ENCODE data around the gene PSTPIP1.

PSTPIP1 gene

GRCh38 chr15:77027111-77027696, 32.3 kb downstream of the PSTPIP1 start:
- TF ChIP-seq POLR2A (IDR thresholded peaks at IDR 0.05; ENCODE audit: extremely low read depth, insufficient read length), result no peak
- TF ChIP-seq, protein P1, sequence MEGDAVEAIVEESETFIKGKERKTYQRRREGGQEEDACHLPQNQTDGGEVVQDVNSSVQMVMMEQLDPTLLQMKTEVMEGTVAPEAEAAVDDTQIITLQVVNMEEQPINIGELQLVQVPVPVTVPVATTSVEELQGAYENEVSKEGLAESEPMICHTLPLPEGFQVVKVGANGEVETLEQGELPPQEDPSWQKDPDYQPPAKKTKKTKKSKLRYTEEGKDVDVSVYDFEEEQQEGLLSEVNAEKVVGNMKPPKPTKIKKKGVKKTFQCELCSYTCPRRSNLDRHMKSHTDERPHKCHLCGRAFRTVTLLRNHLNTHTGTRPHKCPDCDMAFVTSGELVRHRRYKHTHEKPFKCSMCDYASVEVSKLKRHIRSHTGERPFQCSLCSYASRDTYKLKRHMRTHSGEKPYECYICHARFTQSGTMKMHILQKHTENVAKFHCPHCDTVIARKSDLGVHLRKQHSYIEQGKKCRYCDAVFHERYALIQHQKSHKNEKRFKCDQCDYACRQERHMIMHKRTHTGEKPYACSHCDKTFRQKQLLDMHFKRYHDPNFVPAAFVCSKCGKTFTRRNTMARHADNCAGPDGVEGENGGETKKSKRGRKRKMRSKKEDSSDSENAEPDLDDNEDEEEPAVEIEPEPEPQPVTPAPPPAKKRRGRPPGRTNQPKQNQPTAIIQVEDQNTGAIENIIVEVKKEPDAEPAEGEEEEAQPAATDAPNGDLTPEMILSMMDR (IDR thresholded peaks at IDR 0.05; ENCODE audit: low read depth, low read length), result no peak
- TF ChIP-seq, protein P2, sequence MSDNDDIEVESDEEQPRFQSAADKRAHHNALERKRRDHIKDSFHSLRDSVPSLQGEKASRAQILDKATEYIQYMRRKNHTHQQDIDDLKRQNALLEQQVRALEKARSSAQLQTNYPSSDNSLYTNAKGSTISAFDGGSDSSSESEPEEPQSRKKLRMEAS (IDR thresholded peaks at IDR 0.05; ENCODE audit: low read depth, low read length), result no peak
- TF ChIP-seq MYC (IDR thresholded peaks at IDR 0.05; ENCODE audit: low read depth, low read length), result no peak
- H3K4me3 ChIP-seq (ENCODE audit: low read depth, low read length), result no peak overlapping the region
- DNase-seq (ENCODE audit: low read depth), result no peak

GRCh38 chr15:77027697-77028450, 32.9 kb downstream of the PSTPIP1 start:
- no peak overlapping the region for H3K4me3 ChIP-seq (ENCODE audit: low read depth, low read length)
- TF ChIP-seq, protein P1 (IDR thresholded peaks at IDR 0.05; ENCODE audit: low read depth, low read length), result no peak
- no peak for TF ChIP-seq POLR2A (IDR thresholded peaks at IDR 0.05; ENCODE audit: extremely low read depth, insufficient read length)
- no peak for TF ChIP-seq MYC (IDR thresholded peaks at IDR 0.05; ENCODE audit: low read depth, low read length)
- TF ChIP-seq, protein P2 (IDR thresholded peaks at IDR 0.05; ENCODE audit: low read depth, low read length), result no peak
- DNase-seq (ENCODE audit: low read depth), result no peak

DNA sequence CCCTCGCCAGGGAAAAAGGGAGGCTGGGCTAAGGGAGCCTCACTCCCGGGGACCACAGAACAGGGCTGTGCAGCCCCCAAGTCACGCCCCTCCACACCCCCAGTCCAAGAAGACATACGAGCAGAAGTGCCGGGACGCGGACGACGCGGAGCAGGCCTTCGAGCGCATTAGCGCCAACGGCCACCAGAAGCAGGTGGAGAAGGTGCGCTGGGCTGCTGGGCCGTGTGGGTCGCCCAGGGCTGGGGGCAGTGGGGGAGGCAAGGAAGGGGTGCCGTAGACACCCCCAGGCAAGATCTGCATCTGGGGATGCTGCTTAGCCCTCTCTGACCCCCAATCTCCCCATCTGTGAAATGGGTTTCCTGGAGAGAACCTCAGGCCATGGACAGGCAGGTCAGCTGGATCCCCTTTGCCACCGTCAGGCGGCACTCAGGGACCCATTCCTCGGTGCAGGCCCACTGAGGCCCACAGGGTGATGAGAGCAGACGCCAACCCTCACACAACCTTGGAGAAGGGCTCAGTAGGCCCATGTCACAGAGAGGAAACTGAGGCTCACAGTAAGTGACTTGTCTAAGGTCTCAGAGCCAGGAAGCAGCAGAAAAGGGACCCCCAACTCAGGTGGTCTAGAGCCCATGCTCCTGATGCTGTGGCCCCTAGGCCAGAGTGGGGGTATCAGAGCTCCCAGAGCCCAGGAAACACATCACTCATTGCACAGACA, 33.7 kb downstream of the PSTPIP1 start:
- H3K4me3 ChIP-seq (ENCODE audit: low read depth, low read length), result no peak overlapping the region
- no peak for TF ChIP-seq MYC (IDR thresholded peaks at IDR 0.05; ENCODE audit: low read depth, low read length)
- TF ChIP-seq, protein P1 (IDR thresholded peaks at IDR 0.05; ENCODE audit: low read depth, low read length), result no peak
- TF ChIP-seq, protein P2 (IDR thresholded peaks at IDR 0.05; ENCODE audit: low read depth, low read length), result no peak
- no peak for TF ChIP-seq POLR2A (IDR thresholded peaks at IDR 0.05; ENCODE audit: extremely low read depth, insufficient read length)
- no peak for DNase-seq (ENCODE audit: low read depth)

DNA sequence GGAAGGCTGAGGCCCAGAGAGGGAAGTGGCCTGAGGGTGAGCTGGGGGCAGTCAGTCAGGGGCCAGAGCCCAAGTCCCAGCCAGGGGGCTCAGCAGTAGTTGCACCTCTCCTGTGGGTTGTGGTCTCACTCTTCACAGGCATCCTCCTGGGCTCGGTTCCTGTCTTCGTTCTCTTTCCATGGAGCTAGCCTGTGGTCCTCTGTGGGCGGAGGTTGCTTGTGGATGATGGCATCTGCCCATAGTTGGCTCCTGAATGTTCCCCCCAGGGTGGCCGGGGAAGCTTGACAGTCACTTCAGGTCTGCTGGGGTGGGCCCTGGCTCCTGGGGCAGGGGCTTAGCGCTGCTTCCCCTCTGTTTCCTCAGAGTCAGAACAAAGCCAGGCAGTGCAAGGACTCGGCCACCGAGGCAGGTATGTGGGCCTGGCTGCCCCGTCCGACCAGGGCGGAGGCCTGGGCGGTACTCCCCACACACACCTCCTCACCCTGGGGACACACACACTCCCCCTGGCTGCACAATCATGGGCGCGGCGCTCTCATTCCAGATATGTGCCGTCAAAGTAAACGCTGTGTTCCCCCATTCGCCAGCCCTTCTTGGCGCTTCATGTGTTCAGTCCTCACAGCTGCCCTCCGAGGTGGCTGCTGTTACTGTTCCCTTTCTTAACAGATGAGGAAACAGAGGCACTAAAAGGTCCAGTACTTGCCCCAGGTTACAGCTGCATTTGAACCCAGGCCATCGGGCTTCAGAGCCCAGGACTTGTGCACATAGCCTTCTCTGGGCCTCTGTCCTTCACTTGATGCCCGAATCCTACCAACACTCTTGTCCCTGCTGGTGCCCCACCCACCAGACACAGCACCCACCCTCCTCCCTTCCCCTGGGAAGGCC, 34.5 kb downstream of the PSTPIP1 start:
- H3K4me3 ChIP-seq (ENCODE audit: low read depth, low read length), result no peak overlapping the region
- no peak for TF ChIP-seq MYC (IDR thresholded peaks at IDR 0.05; ENCODE audit: low read depth, low read length)
- no peak for TF ChIP-seq POLR2A (IDR thresholded peaks at IDR 0.05; ENCODE audit: extremely low read depth, insufficient read length)
- TF ChIP-seq, protein P1 (IDR thresholded peaks at IDR 0.05; ENCODE audit: low read depth, low read length), result no peak
- TF ChIP-seq, protein P2 (IDR thresholded peaks at IDR 0.05; ENCODE audit: low read depth, low read length), result no peak
- no peak for DNase-seq (ENCODE audit: low read depth)

Measured in NB4 (cell line).